ENCODE data around the gene PHF21A. TPM values are rescaled to one million over a fixed set of nuclear protein-coding genes. Genes with fewer than 3 reads are reported as not detected.

Gene PHF21A
- total and polyA plus RNA-seq, 2 of the 8 experiments (the other 6 are each of a cell fraction or from before 2014, with no cell fraction given) = 17.6 to 40.3 TPM

- H2BK12ac ChIP-seq (ENCODE audit: low read depth, low read length) = no peak overlapping the region
- no peak overlapping the region for H2BK20ac ChIP-seq (ENCODE audit: low read length)
- no peak overlapping the region for H3K27ac ChIP-seq (ENCODE audit: low read depth, low read length)
- H3K4me2 ChIP-seq (ENCODE audit: insufficient read depth in 1 of 2, low read depth in 2 of 2, low read length in 2 of 2) = no peak overlapping the region
- H4K5ac ChIP-seq (ENCODE audit: insufficient read length, low read depth, low read length) = no peak overlapping the region
- no peak overlapping the region for H3K4ac ChIP-seq (replicated peaks; ENCODE audit: insufficient read length, low read depth, low read length)
- no peak overlapping the region for H3K4me3 ChIP-seq (ENCODE audit: extremely low read depth in 1 of 4, insufficient read depth in 2 of 4, low read depth in 3 of 4, low read length in 4 of 4)
- no peak overlapping the region for H2BK5ac ChIP-seq (ENCODE audit: low read depth, low read length)
- H3K27me3 ChIP-seq (replicated peaks in 1 of 4; ENCODE audit: control insufficient read depth in 3 of 4, extremely low read depth in 1 of 4, insufficient read depth in 3 of 4, low read length in 3 of 4) = no peaks in the 10 kb centered on the region
- H2AFZ ChIP-seq (ENCODE audit: low read length) = no peak overlapping the region
- H3K79me1 ChIP-seq (ENCODE audit: low read depth, low read length) = no peaks in the 10 kb centered on the region
- no peak overlapping the region for H3K23ac ChIP-seq (ENCODE audit: insufficient read length)
- no peak overlapping the region for H2BK15ac ChIP-seq (ENCODE audit: low read length)
- H4K8ac ChIP-seq (ENCODE audit: extremely low read depth, insufficient read depth, low read length) = no peak overlapping the region
- H3K56ac ChIP-seq (replicated peaks; ENCODE audit: insufficient read length, low read depth, low read length) = no peak overlapping the region
- DNase-seq (ENCODE audit: low read depth in 1 of 2, low spot score in 2 of 2) (no peak), FAIRE-seq (no peak)
- H3K14ac ChIP-seq (ENCODE audit: insufficient read length) = no peak overlapping the region
- ChIA-PET CTCF (ENCODE audit: partially characterized antibody) (interaction anchor here (1.3 to 1.5 kb wide), 2 partner anchors 80 to 108 kb away, joined by 4 read pairs; no protein-coding TSS in a partner anchor), POLR2A (ENCODE audit: partially characterized antibody) (interaction anchor here (1.1 to 1.7 kb wide), 4 partner anchors 9 to 202 kb away, joined by 3 to 8 read pairs (median 4); no protein-coding TSS in a partner anchor)
- no peaks in the 10 kb centered on the region for H3K36me3 ChIP-seq (ENCODE audit: control insufficient read depth in 2 of 4, insufficient read depth in 4 of 4, low read length in 3 of 4)
- no peak overlapping the region for H4K91ac ChIP-seq (replicated peaks; ENCODE audit: insufficient read length, low read length)
- no peak overlapping the region for H3K9ac ChIP-seq (replicated peaks in 1 of 4; ENCODE audit: extremely low read depth in 1 of 4, low read depth in 3 of 4, low read length in 3 of 4)
- H2BK120ac ChIP-seq (replicated peaks; ENCODE audit: low read depth, low read length) = no peak overlapping the region
- WGBS, 2 experiments (ENCODE audit: extremely low coverage in 1 of 2, insufficient coverage in 1 of 2, insufficient read length in 1 of 2, insufficient replicate concordance in 2 of 2, low coverage in 1 of 2, low lambda C conversion rate in 2 of 2, missing lambda C conversion rate in 1 of 2) = 91% methylated on average over 3 of the region's 3 CpGs; no CpG with 5 or more reads in 1 of the 2 experiments
- no peak for TF ChIP-seq NANOG (IDR thresholded peaks at IDR 0.05; ENCODE audit: insufficient read depth, low read depth, low read length, poor library complexity, severe bottlenecking)
- no peak for TF ChIP-seq MAFK (IDR thresholded peaks at IDR 0.05; ENCODE audit: low read depth, low read length)
- no peak for TF ChIP-seq BACH1 (IDR thresholded peaks at IDR 0.05; ENCODE audit: low read length)
- TF ChIP-seq MAX (IDR thresholded peaks at IDR 0.05) = no peak
- no peak for TF ChIP-seq TEAD4 (IDR thresholded peaks at IDR 0.05; ENCODE audit: low read depth, low read length)
- no peak for TF ChIP-seq USF2 (IDR thresholded peaks at IDR 0.05; ENCODE audit: low read length)
- TF ChIP-seq CBX5 (IDR thresholded peaks at IDR 0.05; ENCODE audit: low read depth, low read length) = no peak
- TF ChIP-seq BRCA1 (IDR thresholded peaks at IDR 0.05; ENCODE audit: low read depth, low read length) = no peak
- no peak for TF ChIP-seq CEBPB (IDR thresholded peaks at IDR 0.05; ENCODE audit: low read depth, low read length)
- no peak for TF ChIP-seq TBP (IDR thresholded peaks at IDR 0.05; ENCODE audit: low read depth, low read length)
- TF ChIP-seq CBX8 (IDR thresholded peaks at IDR 0.05; ENCODE audit: borderline replicate concordance, low read depth, low read length) = no peak
- no peak for TF ChIP-seq SP4 (IDR thresholded peaks at IDR 0.05; ENCODE audit: low read length)
- peaks cover 0 to 3% (median under 1%) of the 10 kb centered on the region in 4 experiments; a peak in 2 of 7 replicates for H3K4me1 ChIP-seq (replicated peaks in 1 of 4; ENCODE audit: control insufficient read depth in 3 of 4, insufficient read depth in 4 of 4, low read length in 3 of 4)
- H2AK5ac ChIP-seq (ENCODE audit: low read depth, low read length) = no peak overlapping the region
- no peaks in the 10 kb centered on the region for H4K20me1 ChIP-seq (replicated peaks in 1 of 2; ENCODE audit: control insufficient read depth in 1 of 2, insufficient read depth in 2 of 2, low read length in 2 of 2)
- no peaks in the 10 kb centered on the region for H3K79me2 ChIP-seq (ENCODE audit: control insufficient read depth in 1 of 2, insufficient read depth in 2 of 2, low read length in 2 of 2)
- H3K9me3 ChIP-seq (ENCODE audit: insufficient read depth in 2 of 2, low read depth in 1 of 2, low read length in 1 of 2) = no peaks in the 10 kb centered on the region
- H3K18ac ChIP-seq (ENCODE audit: extremely low read depth, low read length) = no peak overlapping the region
- no peaks in the 10 kb centered on the region for H3K23me2 ChIP-seq (ENCODE audit: low read depth, low read length)
These were observed 9.2 kb upstream of the PHF21A start for GRCh38 chr11:46130286-46130940.
